Liver (tissue), 3 donors: ENCODE results near the gene GMDS.

ENCODE experiments used
- CTCF ChIP-seq: fragments of 150-350 bp; IDR thresholded peaks from 2 replicates; pipeline ENCODE4 v1.5.1; 2017; ENCODE audit warnings: improper control_type of control experiment, low read depth, low read length; ENCODE audit not compliant: missing input control
- EGR1 ChIP-seq, 2 donors: IDR thresholded peaks; 2 replicates each; pipeline ENCODE4 v1.6.1; 2016 to 2018; ENCODE audit warnings: antibody characterized with exemption in 2 of 2, low read depth in 2 of 2
- MAX ChIP-seq: IDR thresholded peaks from 2 replicates; pipeline ENCODE4 v1.6.1; 2016; ENCODE audit warnings: antibody characterized with exemption
- RAD21 ChIP-seq, 2 donors: IDR thresholded peaks; 2 replicates each; pipeline ENCODE4 v1.6.1; 2016; ENCODE audit warnings: antibody characterized with exemption in 2 of 2, mild to moderate bottlenecking in 2 of 2
- TAF1 ChIP-seq: conservative IDR thresholded peaks from 2 replicates; pipeline ENCODE4 v1.6.1; 2016; ENCODE audit warnings: antibody characterized with exemption, mild to moderate bottlenecking
- TF ChIP-seq, protein P1 (sequence below): IDR thresholded peaks from 2 replicates; pipeline ENCODE4 v1.6.1; 2016; ENCODE audit warnings: antibody characterized with exemption, mild to moderate bottlenecking
- donor health status: healthy.
- donor health status: healthy.

- TF ChIP-seq CTCF (no peak), EGR1 (IDR thresholded peaks at IDR 0.05; ENCODE audit: low read depth in 2 of 2) (no peak), RAD21 (IDR thresholded peaks at IDR 0.05) (no peak), TAF1 (no peak), MAX (no peak)
- TF ChIP-seq, protein P1, sequence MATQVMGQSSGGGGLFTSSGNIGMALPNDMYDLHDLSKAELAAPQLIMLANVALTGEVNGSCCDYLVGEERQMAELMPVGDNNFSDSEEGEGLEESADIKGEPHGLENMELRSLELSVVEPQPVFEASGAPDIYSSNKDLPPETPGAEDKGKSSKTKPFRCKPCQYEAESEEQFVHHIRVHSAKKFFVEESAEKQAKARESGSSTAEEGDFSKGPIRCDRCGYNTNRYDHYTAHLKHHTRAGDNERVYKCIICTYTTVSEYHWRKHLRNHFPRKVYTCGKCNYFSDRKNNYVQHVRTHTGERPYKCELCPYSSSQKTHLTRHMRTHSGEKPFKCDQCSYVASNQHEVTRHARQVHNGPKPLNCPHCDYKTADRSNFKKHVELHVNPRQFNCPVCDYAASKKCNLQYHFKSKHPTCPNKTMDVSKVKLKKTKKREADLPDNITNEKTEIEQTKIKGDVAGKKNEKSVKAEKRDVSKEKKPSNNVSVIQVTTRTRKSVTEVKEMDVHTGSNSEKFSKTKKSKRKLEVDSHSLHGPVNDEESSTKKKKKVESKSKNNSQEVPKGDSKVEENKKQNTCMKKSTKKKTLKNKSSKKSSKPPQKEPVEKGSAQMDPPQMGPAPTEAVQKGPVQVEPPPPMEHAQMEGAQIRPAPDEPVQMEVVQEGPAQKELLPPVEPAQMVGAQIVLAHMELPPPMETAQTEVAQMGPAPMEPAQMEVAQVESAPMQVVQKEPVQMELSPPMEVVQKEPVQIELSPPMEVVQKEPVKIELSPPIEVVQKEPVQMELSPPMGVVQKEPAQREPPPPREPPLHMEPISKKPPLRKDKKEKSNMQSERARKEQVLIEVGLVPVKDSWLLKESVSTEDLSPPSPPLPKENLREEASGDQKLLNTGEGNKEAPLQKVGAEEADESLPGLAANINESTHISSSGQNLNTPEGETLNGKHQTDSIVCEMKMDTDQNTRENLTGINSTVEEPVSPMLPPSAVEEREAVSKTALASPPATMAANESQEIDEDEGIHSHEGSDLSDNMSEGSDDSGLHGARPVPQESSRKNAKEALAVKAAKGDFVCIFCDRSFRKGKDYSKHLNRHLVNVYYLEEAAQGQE: no peak
Measured at GRCh38 chr6:1738558-1739081, 506.8 kb downstream of the GMDS start.
